Hepatocyte (in vitro differentiated cells): ENCODE results near the gene PRKCZ. TPM values are rescaled to one million over a fixed set of nuclear protein-coding genes. Genes with fewer than 3 reads are reported as not detected.

Experiments used
- DNase-seq: peaks from one replicate; pipeline ENCODE4 v3.0.0-alpha.2; 2016; ENCODE audit warnings: low spot score
- H2AFZ ChIP-seq: fragments of 200-600 bp; sonication (generic); 2 replicates; pipeline ENCODE4 v1.6.0; 2016; ENCODE audit warnings: antibody characterized with exemption, mild to moderate bottlenecking
- H3K27ac ChIP-seq: fragments of 200-600 bp; sonication (generic); 2 replicates; pipeline ENCODE4 v1.5.1; 2016; ENCODE audit warnings: mild to moderate bottlenecking
- H3K27me3 ChIP-seq: fragments of 200-600 bp; sonication (generic); 2 replicates; pipeline ENCODE4 v1.6.1; 2016
- H3K36me3 ChIP-seq: fragments of 200-600 bp; sonication (generic); replicated peaks from 2 replicates; pipeline ENCODE4 v1.5.1; 2016; ENCODE audit warnings: low read depth; ENCODE audit not compliant: insufficient read depth
- H3K4me1 ChIP-seq: fragments of 200-600 bp; sonication (generic); 2 replicates; pipeline ENCODE4 v1.5.1; 2016; ENCODE audit warnings: mild to moderate bottlenecking, moderate library complexity; ENCODE audit not compliant: insufficient read depth
- H3K4me2 ChIP-seq: fragments of 200-600 bp; sonication (generic); 2 replicates; pipeline ENCODE4 v1.6.0; 2016
- H3K4me3 ChIP-seq: fragments of 200-600 bp; sonication (generic); 2 replicates; pipeline ENCODE4 v1.5.1; 2016; ENCODE audit warnings: mild to moderate bottlenecking
- H3K79me2 ChIP-seq: fragments of 200-600 bp; sonication (generic); 2 replicates; pipeline ENCODE4 v1.6.0; 2017; ENCODE audit warnings: mild to moderate bottlenecking
- H3K9me2 ChIP-seq: fragments of 200-600 bp; sonication (generic); replicated peaks from 2 replicates; pipeline ENCODE4 v1.6.0; 2017; ENCODE audit warnings: mild to moderate bottlenecking; ENCODE audit not compliant: insufficient read depth
- H3K9me3 ChIP-seq: fragments of 200-600 bp; sonication (generic); 2 replicates; pipeline ENCODE4 v1.5.1; 2016; ENCODE audit warnings: low read depth, mild to moderate bottlenecking
- H4K20me1 ChIP-seq: fragments of 200-600 bp; sonication (generic); 2 replicates; pipeline ENCODE4 v1.6.0; 2016; ENCODE audit warnings: mild to moderate bottlenecking; ENCODE audit not compliant: insufficient read depth, poor library complexity, severe bottlenecking
- EZH2 ChIP-seq: fragments of 200-600 bp; sonication (generic); IDR thresholded peaks from 2 replicates; pipeline ENCODE4 v1.6.1; 2016; ENCODE audit warnings: antibody characterized with exemption, mild to moderate bottlenecking, borderline replicate concordance
- EZH2phosphoT487 ChIP-seq: fragments of 200-600 bp; sonication (generic); IDR thresholded peaks from one replicate; pipeline ENCODE4 v1.6.1; 2018; ENCODE audit warnings: antibody characterized with exemption, mild to moderate bottlenecking, low read depth, moderate library complexity; ENCODE audit not compliant: unreplicated experiment, severe bottlenecking
- WGBS: methylation state at CpG from one replicate; pipeline ENCODE4 v1.1.6; 2016; ENCODE audit warnings: low lambda C conversion rate; ENCODE audit errors: missing lambda C conversion rate; 5-methylcytosine and 5-hydroxymethylcytosine counted together
- polyA plus RNA-seq: library from polyadenylated mRNA; unstranded; fragments of >200 nt; fragmentation: Nextera tagmentation; extraction: Ambion mirVana; gene quantifications from 2 replicates; pipeline ENCODE4 v1.2.1, GENCODE V29; 2016
- total RNA-seq: library from RNA; depleted of rRNA; stranded (reverse); fragments of >200 nt; gene quantifications from 2 replicates; pipeline ENCODE4 v1.2.3, GENCODE V29; 2014
- TF ChIP-seq, protein P1 (sequence below): fragments of 200-600 bp; sonication (generic); IDR thresholded peaks from 2 replicates; pipeline ENCODE4 v1.5.1; 2016; ENCODE audit warnings: antibody characterized with exemption, mild to moderate bottlenecking; ENCODE audit not compliant: poor library complexity

The PRKCZ gene
- total and polyA plus RNA-seq, 2 experiments from 2014 or later, result 41.0 to 52.3 TPM

DNA sequence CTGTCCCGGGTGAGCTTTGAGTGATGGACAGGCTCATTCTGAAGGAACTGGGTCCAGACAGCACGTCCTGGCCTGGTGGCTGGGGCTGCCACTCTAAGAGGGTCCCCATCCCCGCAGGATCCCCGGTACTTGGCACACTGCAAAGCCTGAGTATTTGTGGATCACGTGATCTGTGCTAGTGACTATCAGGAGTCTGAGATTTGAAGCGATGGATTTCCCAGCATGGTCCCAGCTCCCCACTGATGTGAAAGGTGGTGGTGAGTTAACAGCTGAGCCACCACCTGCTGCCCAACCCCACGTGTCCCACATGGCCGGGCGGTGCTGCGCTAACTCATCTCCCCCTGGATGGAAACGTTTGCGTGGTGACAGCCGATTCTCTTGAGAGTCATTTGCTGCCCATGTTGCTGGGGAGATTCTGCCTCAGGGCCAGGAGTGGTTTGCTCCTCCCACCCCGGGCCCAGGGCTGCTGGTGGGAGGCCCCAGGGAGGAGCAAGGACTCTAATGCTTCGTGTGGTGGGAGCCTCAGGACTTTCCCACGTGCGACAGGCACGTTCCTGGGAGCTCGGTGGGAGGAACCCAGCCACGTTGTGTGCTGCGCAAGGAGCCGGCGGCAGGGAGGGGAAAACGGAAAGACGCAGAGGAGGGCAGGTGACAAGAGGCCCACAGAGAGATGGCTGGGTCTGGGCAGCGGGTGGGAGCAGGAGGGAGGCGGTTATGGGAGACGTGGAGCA, 129.2 kb downstream of the PRKCZ start:
- TF ChIP-seq EZH2 (no peak), EZH2phosphoT487 (no peak)
- TF ChIP-seq, protein P1, sequence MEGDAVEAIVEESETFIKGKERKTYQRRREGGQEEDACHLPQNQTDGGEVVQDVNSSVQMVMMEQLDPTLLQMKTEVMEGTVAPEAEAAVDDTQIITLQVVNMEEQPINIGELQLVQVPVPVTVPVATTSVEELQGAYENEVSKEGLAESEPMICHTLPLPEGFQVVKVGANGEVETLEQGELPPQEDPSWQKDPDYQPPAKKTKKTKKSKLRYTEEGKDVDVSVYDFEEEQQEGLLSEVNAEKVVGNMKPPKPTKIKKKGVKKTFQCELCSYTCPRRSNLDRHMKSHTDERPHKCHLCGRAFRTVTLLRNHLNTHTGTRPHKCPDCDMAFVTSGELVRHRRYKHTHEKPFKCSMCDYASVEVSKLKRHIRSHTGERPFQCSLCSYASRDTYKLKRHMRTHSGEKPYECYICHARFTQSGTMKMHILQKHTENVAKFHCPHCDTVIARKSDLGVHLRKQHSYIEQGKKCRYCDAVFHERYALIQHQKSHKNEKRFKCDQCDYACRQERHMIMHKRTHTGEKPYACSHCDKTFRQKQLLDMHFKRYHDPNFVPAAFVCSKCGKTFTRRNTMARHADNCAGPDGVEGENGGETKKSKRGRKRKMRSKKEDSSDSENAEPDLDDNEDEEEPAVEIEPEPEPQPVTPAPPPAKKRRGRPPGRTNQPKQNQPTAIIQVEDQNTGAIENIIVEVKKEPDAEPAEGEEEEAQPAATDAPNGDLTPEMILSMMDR, result no peak
- Histone ChIP-seq H2AFZ (no peak overlapping the region), H3K9me2 (no peaks in the 10 kb centered on the region), H3K9me3 (no peaks in the 10 kb centered on the region), H3K4me1 (no peaks in the 10 kb centered on the region), H3K79me2 (no peaks in the 10 kb centered on the region), H3K4me3 (no peak overlapping the region), H3K36me3 (no peaks in the 10 kb centered on the region), H3K27ac (no peak overlapping the region), H3K27me3 (no peaks in the 10 kb centered on the region), H3K4me2 (no peak overlapping the region), H4K20me1 (no peaks in the 10 kb centered on the region)
- WGBS, result 86% methylated on average over 28 of the region's 28 CpGs
- no peak for DNase-seq

DNA sequence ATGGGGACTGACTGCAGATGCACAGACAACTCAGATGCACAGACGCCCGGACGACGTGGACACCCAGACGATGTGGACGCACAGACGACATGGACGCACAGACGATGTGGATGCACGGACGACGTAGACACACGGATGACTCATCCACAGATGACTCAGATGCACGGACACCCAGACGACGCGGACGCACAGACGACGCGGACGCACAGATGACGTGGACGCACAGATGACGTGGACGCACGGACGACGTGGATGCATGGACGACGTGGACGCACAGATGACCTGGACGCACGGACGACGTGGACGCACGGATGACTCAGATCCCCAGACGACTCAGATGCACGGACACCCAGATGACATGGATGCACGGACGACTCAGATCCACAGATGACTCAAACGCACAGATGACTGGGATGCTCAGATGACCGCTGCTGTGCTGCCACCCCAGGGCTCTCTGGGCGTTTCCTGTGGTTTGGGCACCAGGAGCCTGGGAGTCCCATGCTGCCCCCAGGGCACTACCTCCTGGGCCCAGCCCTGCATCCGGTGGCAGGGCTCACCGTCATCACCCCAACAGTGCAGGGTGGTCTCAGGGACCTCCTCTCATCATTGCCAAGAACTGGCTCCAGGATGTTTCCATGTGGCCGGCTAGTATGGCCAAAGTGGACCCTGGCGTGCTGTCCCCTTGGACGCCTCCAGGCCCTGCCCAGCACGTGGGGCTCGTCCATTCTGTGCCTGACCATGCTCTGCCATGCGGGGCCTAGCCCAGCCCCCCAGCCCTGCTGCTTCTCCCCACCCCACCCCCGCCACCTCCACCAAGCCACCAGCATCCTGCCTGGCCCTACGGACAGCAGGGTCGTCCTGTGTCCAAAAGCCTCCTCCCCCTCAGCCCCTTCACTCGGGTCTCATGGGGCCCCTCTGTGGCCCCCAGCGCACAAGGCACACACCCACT, 130.4 kb downstream of the PRKCZ start:
- no peak for DNase-seq
- H3K4me1 ChIP-seq, result no peaks in the 10 kb centered on the region
- H3K4me3 ChIP-seq, result no peak overlapping the region
- H3K9me3 ChIP-seq, result no peaks in the 10 kb centered on the region
- no peaks in the 10 kb centered on the region for H3K27me3 ChIP-seq
- no peaks in the 10 kb centered on the region for H3K36me3 ChIP-seq
- H3K9me2 ChIP-seq, result no peaks in the 10 kb centered on the region
- TF ChIP-seq EZH2phosphoT487 (no peak), EZH2 (no peak)
- TF ChIP-seq, protein P1, result no peak
- WGBS, result 94% methylated on average over 50 of the region's 58 CpGs
- H4K20me1 ChIP-seq, result no peaks in the 10 kb centered on the region
- no peak overlapping the region for H2AFZ ChIP-seq
- no peak overlapping the region for H3K27ac ChIP-seq
- no peaks in the 10 kb centered on the region for H3K79me2 ChIP-seq
- H3K4me2 ChIP-seq, result no peak overlapping the region

DNA sequence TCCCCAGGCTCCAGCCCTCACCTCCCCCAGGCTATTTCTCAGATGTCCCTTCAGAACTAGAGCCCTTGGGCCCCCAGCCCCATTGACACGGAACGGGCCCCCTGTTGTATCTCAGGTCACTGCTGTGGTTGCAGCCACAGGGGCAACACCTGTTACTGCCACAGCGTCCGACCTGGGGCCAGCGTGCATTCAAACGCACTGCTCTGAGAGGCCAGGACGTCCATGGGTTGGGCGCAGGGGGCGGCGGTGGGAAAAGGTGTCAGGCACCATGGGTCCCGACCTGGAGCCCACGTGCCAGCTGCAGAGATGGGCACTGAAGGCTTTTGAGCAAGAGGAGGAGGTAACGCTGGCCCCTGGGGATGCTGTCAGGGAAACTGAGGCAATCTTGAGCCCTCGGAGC, 131.1 kb downstream of the PRKCZ start:
- 94% methylated on average over 14 of the region's 14 CpGs for WGBS
- H3K27ac ChIP-seq, result no peak overlapping the region
- no peak overlapping the region for H3K4me3 ChIP-seq
- no peaks in the 10 kb centered on the region for H3K27me3 ChIP-seq
- H3K4me1 ChIP-seq, result no peaks in the 10 kb centered on the region
- no peaks in the 10 kb centered on the region for H3K36me3 ChIP-seq
- H3K4me2 ChIP-seq, result no peak overlapping the region
- no peaks in the 10 kb centered on the region for H3K9me2 ChIP-seq
- no peaks in the 10 kb centered on the region for H3K9me3 ChIP-seq
- no peaks in the 10 kb centered on the region for H3K79me2 ChIP-seq
- H2AFZ ChIP-seq, result no peak overlapping the region
- H4K20me1 ChIP-seq, result no peaks in the 10 kb centered on the region
- TF ChIP-seq, protein P1, result no peak
- no peak for TF ChIP-seq EZH2
- no peak for TF ChIP-seq EZH2phosphoT487
- no peak for DNase-seq
